GM12878 (cell line): ENCODE data around the gene GNAO1. TPM values are rescaled to one million over a fixed set of nuclear protein-coding genes. Genes with fewer than 3 reads are reported as not detected.

ENCODE experiments used
- ATAC-seq: fragments of 200-7000 bp; cut with Tn5 transposase; 3 replicates; pipeline ENCODE4 v1.9.1; 2020; ENCODE audit warnings: mild to moderate bottlenecking, moderate library complexity
- BruUV-seq: library from RNA; stranded (reverse); fragments of 400-500 nt; replicated peaks from 2 replicates; lab custom pipeline; 2021; lab: Mats Ljungman, UMichigan
- CTCF ChIA-PET: fragments of 300-600 bp; sonication (Branson Sonifier 250); formaldehyde crosslinking; extraction: SDS; loops from one replicate; lab custom pipeline; 2021; ENCODE audit warnings: inconsistent platforms; lab: Yijun Ruan, JAX
- POLR2A ChIA-PET: fragments of 350-600 bp; formaldehyde crosslinking; extraction: SDS; loops from one replicate; lab custom pipeline; 2021; ENCODE audit warnings: inconsistent platforms; lab: Charles Lee
- RAD21 ChIA-PET: fragments of 300-600 bp; sonication (Branson Sonifier 250); formaldehyde crosslinking; loops from one replicate; lab custom pipeline; 2023; ENCODE audit warnings: antibody characterized with exemption; ENCODE audit not compliant: unreplicated experiment; lab: Charles Lee
- SMC1A ChIA-PET: fragments of 300-600 bp; sonication (Branson Sonifier 250); formaldehyde crosslinking; loops from one replicate; lab custom pipeline; 2023; ENCODE audit not compliant: unreplicated experiment, uncharacterized antibody; lab: Charles Lee
- DNase-seq: peaks from one replicate; pipeline ENCODE4 v3.0.0-alpha.2; 2011; ENCODE audit warnings: low read depth, low spot score
- FAIRE-seq: peaks from 3 replicates; lab custom pipeline; 2011; peaks lifted over from hg19 to GRCh38; lab: Jason Lieb, UNC
- H2AFZ ChIP-seq: 2 replicates; pipeline ENCODE4 v1.6.0; 2011; ENCODE audit warnings: low read depth, low read length, control low read depth; ENCODE audit not compliant: control insufficient read depth
- H3K27ac ChIP-seq: 2 replicates; pipeline ENCODE4 v1.5.1; 2011; ENCODE audit warnings: control low read depth; ENCODE audit not compliant: control insufficient read depth, insufficient read depth
- H3K27me3 ChIP-seq, 2 experiments: replicated peaks in 1 of 2; 2 replicates each; pipeline versions ENCODE4 v1.6.0 to v1.6.1; 2011; ENCODE audit warnings: low read length in 1 of 2; ENCODE audit not compliant: control insufficient read depth in 2 of 2, insufficient read depth in 2 of 2
- H3K36me3 ChIP-seq, 2 experiments: 2 replicates each; pipeline ENCODE4 v1.5.1; 2011; ENCODE audit warnings: low read length in 1 of 2; ENCODE audit not compliant: control insufficient read depth in 2 of 2, insufficient read depth in 2 of 2
- H3K4me1 ChIP-seq: 2 replicates; pipeline ENCODE4 v1.6.1; 2011; ENCODE audit warnings: mild to moderate bottlenecking, low read length, moderate library complexity, mixed read lengths; ENCODE audit not compliant: control insufficient read depth, insufficient read depth
- H3K4me2 ChIP-seq: 2 replicates; pipeline ENCODE4 v1.6.0; 2011; ENCODE audit warnings: control low read depth; ENCODE audit not compliant: control insufficient read depth, insufficient read depth
- H3K4me3 ChIP-seq: fragments of 200-600 bp; sonication (generic); 2 replicates; pipeline ENCODE4 v1.5.1; 2016
- H3K79me2 ChIP-seq: 2 replicates; pipeline ENCODE4 v1.6.0; 2011; ENCODE audit warnings: low read length; ENCODE audit not compliant: control insufficient read depth, insufficient read depth
- H3K9ac ChIP-seq: 2 replicates; pipeline ENCODE4 v1.8.0; 2011; ENCODE audit warnings: low read length, control low read depth, mixed read lengths; ENCODE audit not compliant: control insufficient read depth, insufficient read depth
- H3K9me3 ChIP-seq: replicated peaks from 3 replicates; pipeline ENCODE4 v1.5.1; 2011; ENCODE audit warnings: mild to moderate bottlenecking, low read length; ENCODE audit not compliant: control insufficient read depth, insufficient read depth
- H4K20me1 ChIP-seq: 2 replicates; pipeline ENCODE4 v1.6.0; 2011; ENCODE audit not compliant: control insufficient read depth, insufficient read depth
- BMI1 ChIP-seq: fragments of 450-650 bp; IDR thresholded peaks from 2 replicates; pipeline ENCODE4 v1.6.1; 2016; ENCODE audit warnings: mild to moderate bottlenecking, moderate library complexity, borderline replicate concordance
- CBFB ChIP-seq: IDR thresholded peaks from 2 replicates; pipeline ENCODE4 v1.6.1; 2016; ENCODE audit warnings: antibody characterized with exemption, low read depth
- CEBPB ChIP-seq, 2 experiments: fragments of 150-350 bp in 1 of 2; IDR thresholded peaks; 2 replicates each; pipeline ENCODE4 v1.6.1; 2012 to 2014; ENCODE audit warnings: low read depth in 2 of 2, low read length in 2 of 2, borderline replicate concordance in 1 of 2, inconsistent platforms in 1 of 2
- CHD4 ChIP-seq: fragments of 200-600 bp; sonication (generic); IDR thresholded peaks from 2 replicates; pipeline ENCODE4 v1.6.1; 2016; ENCODE audit warnings: mild to moderate bottlenecking
- DPF2 ChIP-seq: fragments of 450-650 bp; IDR thresholded peaks from 2 replicates; pipeline ENCODE4 v1.6.1; 2017; ENCODE audit warnings: mild to moderate bottlenecking
- FOXM1 ChIP-seq: IDR thresholded peaks from 2 replicates; pipeline ENCODE4 v1.6.1; 2012; ENCODE audit warnings: low read depth, mild to moderate bottlenecking, inconsistent platforms, low read length, moderate library complexity
- JUNB ChIP-seq: IDR thresholded peaks from 2 replicates; pipeline ENCODE4 v1.6.1; 2016; ENCODE audit warnings: antibody characterized with exemption, mild to moderate bottlenecking
- LARP7 ChIP-seq: fragments of 450-650 bp; IDR thresholded peaks from 2 replicates; pipeline ENCODE4 v1.6.1; 2017; ENCODE audit warnings: mild to moderate bottlenecking
- MYC ChIP-seq: IDR thresholded peaks from 2 replicates; pipeline ENCODE4 v1.6.1; 2011; ENCODE audit warnings: mild to moderate bottlenecking, low read length, moderate library complexity, inconsistent platforms; ENCODE audit not compliant: insufficient read depth, insufficient replicate concordance, insufficient read length, severe bottlenecking
- NFYB ChIP-seq: IDR thresholded peaks from 2 replicates; pipeline ENCODE4 v1.6.1; 2011; ENCODE audit warnings: low read depth, mild to moderate bottlenecking, low read length, improper control_type of control experiment, moderate library complexity; ENCODE audit not compliant: insufficient read depth
- NR2C1 ChIP-seq: fragments of 450-650 bp; IDR thresholded peaks from 2 replicates; pipeline ENCODE4 v1.6.1; 2017; ENCODE audit warnings: antibody characterized with exemption, mild to moderate bottlenecking, moderate library complexity
- PAX8 ChIP-seq: fragments of 450-650 bp; IDR thresholded peaks from 2 replicates; pipeline ENCODE4 v1.6.1; 2017; ENCODE audit warnings: mild to moderate bottlenecking, moderate library complexity
- SIN3A ChIP-seq: IDR thresholded peaks from 2 replicates; pipeline ENCODE4 v1.6.1; 2012; ENCODE audit warnings: low read depth, low read length, improper control_type of control experiment
- SMAD5 ChIP-seq: IDR thresholded peaks from 2 replicates; pipeline ENCODE4 v1.6.1; 2016; ENCODE audit warnings: antibody characterized with exemption, low read depth
- TCF7 ChIP-seq: IDR thresholded peaks from 2 replicates; pipeline ENCODE4 v1.6.1; 2014; ENCODE audit warnings: antibody characterized with exemption, borderline replicate concordance
- WGBS: methylation state at CpG from one replicate; pipeline ENCODE4 v1.1.6; 2016; ENCODE audit warnings: low lambda C conversion rate; ENCODE audit not compliant: insufficient replicate concordance, insufficient coverage; ENCODE audit errors: missing lambda C conversion rate; 5-methylcytosine and 5-hydroxymethylcytosine counted together
- in situ Hi-C: fragments of 300-500 bp; cut with MboI; formaldehyde crosslinking; loops from 9 replicates; pipeline ENCODE4 v1.14.3; 2018; ENCODE audit warnings: mixed read lengths
- intact Hi-C: fragments of 100-400 bp; cut with micrococcal nuclease; formaldehyde crosslinking; loops from one replicate; pipeline ENCODE4 v1.14.2; 2022; ENCODE audit not compliant: unreplicated experiment
- polyA plus RNA-seq, 11 experiments: library from polyadenylated mRNA; depleted of rRNA in 4 of 11; unstranded in 6 of 11; stranded (reverse) in 5 of 11; fragments of >200 nt; fragmentation: Nextera tagmentation in 4 of 11; fragmentation: Illumina TruSeq in 1 of 11; extraction: Ambion mirVana in 4 of 11; extraction: Trizol in 1 of 11; gene quantifications; 1 replicate in 1 of 11; 2 replicates in 10 of 11; pipeline versions ENCODE4 v1.2.1 to v1.2.3, GENCODE V29; 2011 to 2016; ENCODE audit warnings: inconsistent platforms in 2 of 11, missing spikeins in 2 of 11, low read depth in 1 of 11
- total RNA-seq, 4 experiments: library from RNA; depleted of rRNA in 3 of 4; stranded (reverse); fragments of >200 nt in 3 of 4; fragmentation: Illumina TruSeq in 1 of 4; extraction: Trizol in 1 of 4; gene quantifications; 2 replicates each; pipeline versions ENCODE4 v1.2.1 to v1.2.3, GENCODE V29; 2013 to 2021
- TF ChIP-seq, protein P1 (sequence below): fragments of 450-650 bp; IDR thresholded peaks from 2 replicates; pipeline ENCODE4 v1.6.1; 2017; ENCODE audit warnings: mild to moderate bottlenecking, low read depth, inconsistent platforms; ENCODE audit not compliant: poor library complexity, severe bottlenecking
- TF ChIP-seq, protein P2 (sequence below): fragments of 450-650 bp; IDR thresholded peaks from 2 replicates; pipeline ENCODE4 v1.6.1; 2017; ENCODE audit warnings: mild to moderate bottlenecking
- TF ChIP-seq, protein P3 (sequence below): IDR thresholded peaks from 2 replicates; pipeline ENCODE4 v1.6.1; 2012; ENCODE audit warnings: low read depth, low read length, improper control_type of control experiment

The GNAO1 gene
- total and polyA plus RNA-seq, 10 of the 15 experiments (the other 5 are each of a cell fraction or from before 2014, with no cell fraction given): 0.05 to 0.28 (median 0.14) TPM; not detected in 6

DNA sequence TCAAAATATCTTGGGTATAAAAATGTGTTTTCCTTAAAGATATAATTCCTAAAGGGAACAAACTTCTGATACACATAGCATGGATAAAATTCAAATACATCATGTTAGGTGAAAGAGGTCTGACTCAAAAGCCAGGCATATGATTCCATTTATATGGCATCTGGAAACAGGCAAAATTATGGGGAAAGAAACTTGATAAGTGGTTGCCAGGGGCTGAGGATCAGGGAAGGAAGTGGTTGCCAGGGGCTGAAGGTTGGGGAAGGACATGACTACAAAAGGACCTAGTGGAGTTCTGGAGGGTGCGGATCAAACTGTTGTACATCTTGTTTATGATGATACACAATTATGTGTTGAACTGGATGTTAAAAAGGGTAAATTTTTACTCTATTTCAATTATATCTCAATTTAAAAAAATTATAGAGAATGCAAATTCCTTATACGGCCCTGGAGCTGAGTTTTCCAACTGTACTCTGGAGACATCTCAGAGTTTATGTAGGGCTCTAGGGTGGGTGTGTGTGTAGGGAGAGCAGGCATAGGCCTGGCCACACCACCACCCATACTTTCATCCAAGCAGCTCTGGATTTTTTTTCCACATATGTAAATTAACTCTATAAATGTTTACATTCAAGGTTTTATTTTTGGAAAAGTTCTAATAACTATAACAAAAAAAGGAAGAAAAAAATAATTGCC is 179.0 kb downstream of the GNAO1 start:
- in situ Hi-C loops (no loop called here), intact Hi-C loops (no loop called here)
- Histone ChIP-seq H3K9me3 (no peaks in the 10 kb centered on the region), H3K9ac (no peak overlapping the region), H3K4me1 (no peaks in the 10 kb centered on the region), H2AFZ (no peak overlapping the region), H3K4me3 (no peak overlapping the region), H3K36me3 (peaks cover 18 to 33% of the 10 kb centered on the region in 2 experiments), H3K79me2 (no peaks in the 10 kb centered on the region), H3K27me3 (no peaks in the 10 kb centered on the region), H3K27ac (no peak overlapping the region), H4K20me1 (no peaks in the 10 kb centered on the region), H3K4me2 (no peak overlapping the region)
- TF ChIP-seq NFYB (no peak), SIN3A (no peak), JUNB (no peak), SMAD5 (no peak), NR2C1 (no peak), PAX8 (no peak), BMI1 (no peak), LARP7 (no peak), TCF7 (no peak), CEBPB (IDR thresholded peaks at IDR 0.05; ENCODE audit: borderline replicate concordance in 1 of 2, low read depth in 2 of 2, low read length in 2 of 2) (no peak), MYC (no peak), DPF2 (no peak), CBFB (no peak), CHD4 (no peak), FOXM1 (no peak)
- TF ChIP-seq, protein P1, sequence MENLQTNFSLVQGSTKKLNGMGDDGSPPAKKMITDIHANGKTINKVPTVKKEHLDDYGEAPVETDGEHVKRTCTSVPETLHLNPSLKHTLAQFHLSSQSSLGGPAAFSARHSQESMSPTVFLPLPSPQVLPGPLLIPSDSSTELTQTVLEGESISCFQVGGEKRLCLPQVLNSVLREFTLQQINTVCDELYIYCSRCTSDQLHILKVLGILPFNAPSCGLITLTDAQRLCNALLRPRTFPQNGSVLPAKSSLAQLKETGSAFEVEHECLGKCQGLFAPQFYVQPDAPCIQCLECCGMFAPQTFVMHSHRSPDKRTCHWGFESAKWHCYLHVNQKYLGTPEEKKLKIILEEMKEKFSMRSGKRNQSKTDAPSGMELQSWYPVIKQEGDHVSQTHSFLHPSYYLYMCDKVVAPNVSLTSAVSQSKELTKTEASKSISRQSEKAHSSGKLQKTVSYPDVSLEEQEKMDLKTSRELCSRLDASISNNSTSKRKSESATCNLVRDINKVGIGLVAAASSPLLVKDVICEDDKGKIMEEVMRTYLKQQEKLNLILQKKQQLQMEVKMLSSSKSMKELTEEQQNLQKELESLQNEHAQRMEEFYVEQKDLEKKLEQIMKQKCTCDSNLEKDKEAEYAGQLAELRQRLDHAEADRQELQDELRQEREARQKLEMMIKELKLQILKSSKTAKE: no peak
- TF ChIP-seq, protein P2, sequence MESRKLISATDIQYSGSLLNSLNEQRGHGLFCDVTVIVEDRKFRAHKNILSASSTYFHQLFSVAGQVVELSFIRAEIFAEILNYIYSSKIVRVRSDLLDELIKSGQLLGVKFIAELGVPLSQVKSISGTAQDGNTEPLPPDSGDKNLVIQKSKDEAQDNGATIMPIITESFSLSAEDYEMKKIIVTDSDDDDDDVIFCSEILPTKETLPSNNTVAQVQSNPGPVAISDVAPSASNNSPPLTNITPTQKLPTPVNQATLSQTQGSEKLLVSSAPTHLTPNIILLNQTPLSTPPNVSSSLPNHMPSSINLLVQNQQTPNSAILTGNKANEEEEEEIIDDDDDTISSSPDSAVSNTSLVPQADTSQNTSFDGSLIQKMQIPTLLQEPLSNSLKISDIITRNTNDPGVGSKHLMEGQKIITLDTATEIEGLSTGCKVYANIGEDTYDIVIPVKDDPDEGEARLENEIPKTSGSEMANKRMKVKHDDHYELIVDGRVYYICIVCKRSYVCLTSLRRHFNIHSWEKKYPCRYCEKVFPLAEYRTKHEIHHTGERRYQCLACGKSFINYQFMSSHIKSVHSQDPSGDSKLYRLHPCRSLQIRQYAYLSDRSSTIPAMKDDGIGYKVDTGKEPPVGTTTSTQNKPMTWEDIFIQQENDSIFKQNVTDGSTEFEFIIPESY: no peak
- TF ChIP-seq, protein P3, sequence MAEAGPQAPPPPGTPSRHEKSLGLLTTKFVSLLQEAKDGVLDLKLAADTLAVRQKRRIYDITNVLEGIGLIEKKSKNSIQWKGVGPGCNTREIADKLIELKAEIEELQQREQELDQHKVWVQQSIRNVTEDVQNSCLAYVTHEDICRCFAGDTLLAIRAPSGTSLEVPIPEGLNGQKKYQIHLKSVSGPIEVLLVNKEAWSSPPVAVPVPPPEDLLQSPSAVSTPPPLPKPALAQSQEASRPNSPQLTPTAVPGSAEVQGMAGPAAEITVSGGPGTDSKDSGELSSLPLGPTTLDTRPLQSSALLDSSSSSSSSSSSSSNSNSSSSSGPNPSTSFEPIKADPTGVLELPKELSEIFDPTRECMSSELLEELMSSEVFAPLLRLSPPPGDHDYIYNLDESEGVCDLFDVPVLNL: no peak
- BruUV-seq: no TSS peak
- ChIA-PET POLR2A (no interaction called here), SMC1A (no interaction called here), CTCF (interaction anchor here (1.0 to 7.1 kb wide), 2 partner anchors 14 to 52 kb away, joined by 3 to 32 read pairs; no protein-coding TSS in a partner anchor), RAD21 (no interaction called here)
- DNase-seq (no peak), ATAC-seq (no peak), FAIRE-seq (no peak)
- WGBS: 91% methylated on average over 2 of the region's 2 CpGs
